GM19395 (cell line): Measurements from ENCODE around the gene AMER3.
"Not testable (repeated sequence)": the region's sequence is repeated elsewhere in the genome, so short reads cannot be mapped to it uniquely, and the experiment has no call there.

Source experiments
- ATAC-seq: cut with Tn5 transposase; IDR thresholded peaks from one replicate; pipeline ENCODE4 v1.9.1; 2021; ENCODE audit warnings: mild to moderate bottlenecking, moderate library complexity; ENCODE audit not compliant: unreplicated experiment

The AMER3 gene

GRCh38 chr2:130755256-130756052, at the start of gene AMER3:
TSS of gene AMER3 (plus strand) at chr2:130755540. CDS start at chr2:130762073, 6,533 bp downstream.
- ATAC-seq: peak; percentile 56

- ATAC-seq: not testable (repeated sequence)
Observed at GRCh38 chr2:130714795-130715194, 40.5 kb upstream of the AMER3 start.

GRCh38 chr2:130720036-130720435, 35.3 kb upstream of the AMER3 start:
- ATAC-seq: no peak

- ATAC-seq: no peak
Observed at GRCh38 chr2:130720528-130720927, 34.8 kb upstream of the AMER3 start.

- ATAC-seq: no peak
Observed at GRCh38 chr2:130724455-130724854, 30.9 kb upstream of the AMER3 start.

GRCh38 chr2:130726614-130727180, 28.6 kb upstream of the AMER3 start:
- ATAC-seq: no peak

GRCh38 chr2:130727286-130727924, 27.9 kb upstream of the AMER3 start:
- peak; percentile 90 for ATAC-seq

GRCh38 chr2:130728007-130728454, 27.3 kb upstream of the AMER3 start:
- ATAC-seq: peak; percentile 18

- ATAC-seq: no peak
Observed at GRCh38 chr2:130728549-130729316, 26.6 kb upstream of the AMER3 start, which contains the start of gene GPR148. TSS of gene GPR148 (plus strand) at chr2:130729070. CDS start at chr2:130729152, 82 bp downstream.

GRCh38 chr2:130729322-130730299, 25.7 kb upstream of the AMER3 start:
- ATAC-seq: no peak

- not testable (repeated sequence) for ATAC-seq
Observed at GRCh38 chr2:130732257-130732656, 23.1 kb upstream of the AMER3 start.

GRCh38 chr2:130735200-130735599, 20.1 kb upstream of the AMER3 start:
- ATAC-seq: no peak

GRCh38 chr2:130736487-130736886, 18.9 kb upstream of the AMER3 start:
- ATAC-seq: no peak

GRCh38 chr2:130737592-130737991, 17.7 kb upstream of the AMER3 start:
- ATAC-seq: no peak

GRCh38 chr2:130740671-130741070, 14.7 kb upstream of the AMER3 start:
- ATAC-seq: no peak

- no peak for ATAC-seq
Observed at GRCh38 chr2:130743278-130743677, 12.1 kb upstream of the AMER3 start.

GRCh38 chr2:130744287-130745117, 10.8 kb upstream of the AMER3 start:
- ATAC-seq: no peak

- no peak for ATAC-seq
Observed at GRCh38 chr2:130749078-130749477, 6.3 kb upstream of the AMER3 start.

GRCh38 chr2:130749641-130750040, 5.7 kb upstream of the AMER3 start:
- no peak for ATAC-seq
